Ectodermal cell (in vitro differentiated cells): ENCODE data around the gene CKB.

Source experiments
- H3K27ac ChIP-seq: 2 replicates; pipeline ENCODE4 v1.7.0; 2013; ENCODE audit warnings: mild to moderate bottlenecking, low read depth, low read length; ENCODE audit not compliant: insufficient read depth, poor library complexity, severe bottlenecking
- H3K27me3 ChIP-seq: 2 replicates; pipeline ENCODE4 v1.7.0; 2013; ENCODE audit warnings: mild to moderate bottlenecking, low read length; ENCODE audit not compliant: insufficient read depth, control insufficient read depth, poor library complexity, severe bottlenecking
- H3K36me3 ChIP-seq: one replicate; pipeline ENCODE4 v1.7.0; 2013; ENCODE audit warnings: low read length; ENCODE audit not compliant: control insufficient read depth, insufficient read depth
- H3K4me1 ChIP-seq: one replicate; pipeline ENCODE4 v1.7.0; 2013; ENCODE audit warnings: low read length; ENCODE audit not compliant: control insufficient read depth, insufficient read depth
- H3K4me3 ChIP-seq: 2 replicates; pipeline ENCODE4 v1.7.0; 2013; ENCODE audit warnings: low read depth, low read length, control low read depth; ENCODE audit not compliant: insufficient read depth
- H3K9me3 ChIP-seq: 2 replicates; pipeline ENCODE4 v1.7.0; 2013; ENCODE audit warnings: mild to moderate bottlenecking, low read length, moderate library complexity; ENCODE audit not compliant: control insufficient read depth
- WGBS, 2 experiments: methylation state at CpG; one replicate each; pipeline ENCODE4 v1.1.7; 2013; ENCODE audit warnings: missing lambda C conversion rate in 2 of 2; 5-methylcytosine and 5-hydroxymethylcytosine counted together

Gene CKB

GRCh38 chr14:103524002-103524935 is 1.6 kb upstream of the CKB start:
- H3K4me3 ChIP-seq: no peak overlapping the region
- WGBS, 2 experiments: 76 to 78% methylated on average over 12 of the region's 12 CpGs
- no peak overlapping the region for H3K27ac ChIP-seq
- peaks cover 38% of the 10 kb centered on the region for H3K27me3 ChIP-seq
- peaks cover 32% of the 10 kb centered on the region for H3K4me1 ChIP-seq
- no peaks in the 10 kb centered on the region for H3K36me3 ChIP-seq
- no peaks in the 10 kb centered on the region for H3K9me3 ChIP-seq

- 29 to 33% methylated on average over 10 of the region's 10 CpGs for whole genome bisulfite sequencing, 2 experiments
- H3K4me3 ChIP-seq: peak overlapping the region; percentile 67
- H3K4me1 ChIP-seq: peaks cover 39% of the 10 kb centered on the region
- H3K27me3 ChIP-seq: peaks cover 38% of the 10 kb centered on the region
- no peaks in the 10 kb centered on the region for H3K36me3 ChIP-seq
- no peaks in the 10 kb centered on the region for H3K9me3 ChIP-seq
- H3K27ac ChIP-seq: no peak overlapping the region
These were observed 935 bp upstream of the CKB start for GRCh38 chr14:103523575-103523954.

- H3K27me3 ChIP-seq: peaks cover 38% of the 10 kb centered on the region
- no peaks in the 10 kb centered on the region for H3K9me3 ChIP-seq
- peak overlapping the region; percentile 16 for H3K27ac ChIP-seq
- peak overlapping the region; percentile 67 for H3K4me3 ChIP-seq
- 0% methylated on average over 74 of the region's 74 CpGs for WGBS, 2 experiments
- no peaks in the 10 kb centered on the region for H3K36me3 ChIP-seq
- H3K4me1 ChIP-seq: peaks cover 43% of the 10 kb centered on the region
These were observed 573 bp downstream of the CKB start for GRCh38 chr14:103521951-103522563.

GRCh38 chr14:103521438-103521950 is 1.1 kb downstream of the CKB start:
- Histone ChIP-seq H3K4me3 (peak overlapping the region; percentile 67), H3K4me1 (peaks cover 43% of the 10 kb centered on the region), H3K27ac (no peak overlapping the region), H3K36me3 (no peaks in the 10 kb centered on the region), H3K27me3 (peaks cover 38% of the 10 kb centered on the region), H3K9me3 (no peaks in the 10 kb centered on the region)
- 1% methylated on average over 77 of the region's 77 CpGs for WGBS, 2 experiments

GRCh38 chr14:103520657-103521437 is 1.8 kb downstream of the CKB start:
- Histone ChIP-seq H3K27me3 (peaks cover 38% of the 10 kb centered on the region), H3K4me1 (peaks cover 43% of the 10 kb centered on the region), H3K36me3 (no peaks in the 10 kb centered on the region), H3K9me3 (no peaks in the 10 kb centered on the region), H3K4me3 (peak overlapping the region; percentile 67), H3K27ac (peak overlapping the region; percentile 59)
- WGBS, 2 experiments: 4 to 6% methylated on average over 66 of the region's 66 CpGs

GRCh38 chr14:103520269-103520656 is 2.4 kb downstream of the CKB start:
- Histone ChIP-seq H3K27me3 (peaks cover 38% of the 10 kb centered on the region), H3K27ac (no peak overlapping the region), H3K36me3 (no peaks in the 10 kb centered on the region), H3K4me3 (peak overlapping the region; percentile 67), H3K9me3 (no peaks in the 10 kb centered on the region), H3K4me1 (peaks cover 43% of the 10 kb centered on the region)
- WGBS, 2 experiments: 79 to 86% methylated on average over 10 of the region's 10 CpGs

GRCh38 chr14:103519837-103520212 is 2.8 kb downstream of the CKB start:
- 93 to 94% methylated on average over 22 of the region's 22 CpGs for WGBS, 2 experiments
- Histone ChIP-seq H3K4me1 (peaks cover 43% of the 10 kb centered on the region), H3K9me3 (no peaks in the 10 kb centered on the region), H3K36me3 (no peaks in the 10 kb centered on the region), H3K27ac (no peak overlapping the region), H3K4me3 (no peak overlapping the region), H3K27me3 (peaks cover 37% of the 10 kb centered on the region)

- peaks cover 31% of the 10 kb centered on the region for H3K27me3 ChIP-seq
- H3K4me1 ChIP-seq: peaks cover 38% of the 10 kb centered on the region
- no peak overlapping the region for H3K27ac ChIP-seq
- H3K4me3 ChIP-seq: no peak overlapping the region
- H3K36me3 ChIP-seq: no peaks in the 10 kb centered on the region
- H3K9me3 ChIP-seq: no peaks in the 10 kb centered on the region
- 85 to 88% methylated on average over 13 of the region's 13 CpGs for WGBS, 2 experiments
These were observed 3.4 kb downstream of the CKB start for GRCh38 chr14:103519043-103519836.

GRCh38 chr14:103518422-103519042 is 4.1 kb downstream of the CKB start:
- H3K4me1 ChIP-seq: peaks cover 36% of the 10 kb centered on the region
- H3K27me3 ChIP-seq: peaks cover 24% of the 10 kb centered on the region
- H3K36me3 ChIP-seq: no peaks in the 10 kb centered on the region
- no peak overlapping the region for H3K27ac ChIP-seq
- 63 to 64% methylated on average over 9 of the region's 9 CpGs for WGBS, 2 experiments
- H3K9me3 ChIP-seq: no peaks in the 10 kb centered on the region
- H3K4me3 ChIP-seq: no peak overlapping the region
